H1 (cell line): ENCODE data around the gene CLUH. TPM values are rescaled to one million over a fixed set of nuclear protein-coding genes. Genes with fewer than 3 reads are reported as not detected.

ENCODE experiments used
- ATF3 ChIP-seq: IDR thresholded peaks from 2 replicates; pipeline ENCODE4 v1.6.1; 2011; ENCODE audit warnings: low read depth, mild to moderate bottlenecking, low read length; ENCODE audit not compliant: insufficient read depth
- EGR1 ChIP-seq: IDR thresholded peaks from 2 replicates; pipeline ENCODE4 v1.6.1; 2011; ENCODE audit warnings: low read depth, low read length, borderline replicate concordance
- EP300 ChIP-seq, 2 experiments: IDR thresholded peaks; 1 replicate in 1 of 2; 2 replicates in 1 of 2; pipeline ENCODE4 v1.6.1; 2011 to 2012; ENCODE audit warnings: low read depth in 2 of 2, low read length in 2 of 2, mild to moderate bottlenecking in 2 of 2, borderline replicate concordance in 1 of 2, inconsistent platforms in 1 of 2, moderate library complexity in 1 of 2
- FOSL1 ChIP-seq: IDR thresholded peaks from 2 replicates; pipeline ENCODE4 v1.6.1; 2011; ENCODE audit warnings: mild to moderate bottlenecking, low read depth, low read length, moderate library complexity; ENCODE audit not compliant: insufficient read depth
- GTF2F1 ChIP-seq: IDR thresholded peaks from 2 replicates; pipeline ENCODE4 v1.6.1; 2012; ENCODE audit warnings: low read depth, low read length, improper control_type of control experiment, borderline replicate concordance
- NANOG ChIP-seq: IDR thresholded peaks from 2 replicates; pipeline ENCODE4 v1.6.1; 2011; ENCODE audit warnings: low read length, low read depth, mild to moderate bottlenecking, inconsistent platforms; ENCODE audit not compliant: insufficient read depth, poor library complexity, severe bottlenecking
- SUZ12 ChIP-seq: fragments of 200-600 bp; sonication (generic); IDR thresholded peaks from 2 replicates; pipeline ENCODE4 v1.6.1; 2012; ENCODE audit warnings: mild to moderate bottlenecking, inconsistent platforms, low read length, moderate library complexity, mixed read lengths
- polyA plus RNA-seq, 7 experiments: library from polyadenylated mRNA; depleted of rRNA in 3 of 7; stranded (reverse) in 5 of 7; unstranded in 2 of 7; fragments of >200 nt in 5 of 7; fragments of 200-250 nt in 2 of 7; gene quantifications; 1 replicate in 5 of 7; 2 replicates in 1 of 7; 4 replicates in 1 of 7; pipeline versions ENCODE4 v1.2.1 to v1.2.3, GENCODE V29; 2011 to 2013; ENCODE audit warnings: missing spikeins in 2 of 7, mixed read lengths in 2 of 7
- total RNA-seq: library from RNA; stranded (reverse); fragmentation: NEBNext Ultra II Directional; extraction: Animal tissue kit (Norgen Biotek cat#: 25700); gene quantifications from 2 replicates; pipeline ENCODE4 v1.2.1, GENCODE V29; 2021

CLUH gene
- total and polyA plus RNA-seq, 2 of the 8 experiments (the other 6 are each of a cell fraction or from before 2014, with no cell fraction given): 33.6 to 98.6 TPM

- no peak for TF ChIP-seq EP300 (IDR thresholded peaks at IDR 0.05; ENCODE audit: borderline replicate concordance in 1 of 2, low read depth in 2 of 2, low read length in 2 of 2)
- TF ChIP-seq SUZ12: no peak
- TF ChIP-seq FOSL1: no peak
- TF ChIP-seq NANOG: no peak
- TF ChIP-seq ATF3: no peak
- TF ChIP-seq GTF2F1: no peak
- TF ChIP-seq EGR1: no peak
Measured at GRCh38 chr17:2697611-2698162, 13.9 kb downstream of the CLUH start (continued).
